CD4-positive, alpha-beta T cell (primary cell): ENCODE results near the gene GPR63. TPM values are rescaled to one million over a fixed set of nuclear protein-coding genes. Genes with fewer than 3 reads are reported as not detected.
"Not testable (repeated sequence)": the region's sequence is repeated elsewhere in the genome, so short reads cannot be mapped to it uniquely, and the experiment has no call there.

Experiments used
- ATAC-seq: fragments of 200-7000 bp; cut with Tn5 transposase; one replicate; pipeline ENCODE4 v1.10.0; 2022; ENCODE audit warnings: mild to moderate bottlenecking; ENCODE audit not compliant: poor library complexity
- CTCF ChIA-PET: fragments of 350-600 bp; sonication (Branson Sonifier 250); formaldehyde crosslinking; loops from one replicate; lab custom pipeline; 2021; ENCODE audit warnings: antibody characterized with exemption, inconsistent platforms; lab: Charles Lee
- POLR2A ChIA-PET: fragments of 350-600 bp; sonication (Branson Sonifier 250); formaldehyde crosslinking; loops from one replicate; lab custom pipeline; 2021; ENCODE audit warnings: antibody characterized with exemption, inconsistent platforms; lab: Charles Lee
- DNase-seq, 14 experiments: peaks; one replicate each; pipeline ENCODE4 v3.0.0-alpha.2; 2013 to 2020; ENCODE audit warnings: mixed read lengths in 2 of 14
- H3K27ac ChIP-seq, 2 donors: one replicate each; pipeline versions ENCODE4 v1.5.1 to v1.7.0; 2013; ENCODE audit warnings: low read length in 2 of 2, low read depth in 1 of 2, mild to moderate bottlenecking in 1 of 2
- H3K27me3 ChIP-seq, 2 experiments: 1 replicate in 1 of 2; 2 replicates in 1 of 2; pipeline versions ENCODE4 v1.6.1 to v1.7.0; 2013; ENCODE audit warnings: low read length in 2 of 2, control low read depth in 1 of 2, mild to moderate bottlenecking in 1 of 2, moderate library complexity in 1 of 2; ENCODE audit not compliant: insufficient read depth in 2 of 2, control insufficient read depth in 1 of 2
- H3K36me3 ChIP-seq: one replicate; pipeline ENCODE4 v1.6.1; 2013; ENCODE audit warnings: low read length, control low read depth; ENCODE audit not compliant: insufficient read depth
- H3K4me1 ChIP-seq: one replicate; pipeline ENCODE4 v1.6.1; 2013; ENCODE audit warnings: low read length, control low read depth; ENCODE audit not compliant: insufficient read depth
- H3K4me3 ChIP-seq: one replicate; pipeline ENCODE4 v1.5.1; 2013; ENCODE audit warnings: mild to moderate bottlenecking, low read length, moderate library complexity
- H3K9me3 ChIP-seq, 2 experiments: 1 replicate in 1 of 2; 2 replicates in 1 of 2; pipeline versions ENCODE4 v1.6.1 to v1.7.0; 2013; ENCODE audit warnings: low read length in 2 of 2, mild to moderate bottlenecking in 2 of 2, control low read depth in 1 of 2, moderate library complexity in 1 of 2; ENCODE audit not compliant: control insufficient read depth in 1 of 2, insufficient read depth in 1 of 2
- H3K27ac Mint-ChIP-seq: one replicate; pipeline ENCODE4 v1.8.0; 2020; ENCODE audit warnings: mixed read lengths
- H3K27me3 Mint-ChIP-seq: one replicate; pipeline ENCODE4 v1.8.0; 2021; ENCODE audit warnings: mixed read lengths
- H3K36me3 Mint-ChIP-seq: one replicate; pipeline ENCODE4 v1.8.0; 2021; ENCODE audit warnings: low read depth, mixed read lengths
- H3K4me1 Mint-ChIP-seq: one replicate; pipeline ENCODE4 v1.8.0; 2021; ENCODE audit warnings: low read depth, mixed read lengths
- H3K4me3 Mint-ChIP-seq: one replicate; pipeline ENCODE4 v1.8.0; 2020; ENCODE audit warnings: mild to moderate bottlenecking, mixed read lengths
- H3K9me3 Mint-ChIP-seq: one replicate; pipeline ENCODE4 v1.8.0; 2020; ENCODE audit warnings: mixed read lengths
- CTCF ChIP-seq: fragments of 200-600 bp; IDR thresholded peaks from one replicate; pipeline ENCODE4 v1.8.0; 2022; ENCODE audit warnings: antibody characterized with exemption, mild to moderate bottlenecking
- intact Hi-C, 2 experiments: fragments of 100-400 bp; cut with DNase I in 1 of 2; cut with micrococcal nuclease in 1 of 2; formaldehyde crosslinking; loops; one replicate each; pipeline versions ENCODE4 v1.15.1 to v1.9.0; 2023 to 2025; cut with DNase I, micrococcal nuclease
- polyA plus RNA-seq, 2 donors: library from polyadenylated mRNA; unstranded; fragments of 120-200 nt; gene quantifications; one replicate each; pipeline ENCODE4 v1.2.1, GENCODE V29; 2013
- total RNA-seq, 174 experiments: library from RNA in 2 of 174; stranded (reverse) in 2 of 174; gene quantifications; one replicate each; pipeline ENCODE4 v1.2.3 and lab custom pipeline; 2021 to 2026

GPR63 gene, protein sequence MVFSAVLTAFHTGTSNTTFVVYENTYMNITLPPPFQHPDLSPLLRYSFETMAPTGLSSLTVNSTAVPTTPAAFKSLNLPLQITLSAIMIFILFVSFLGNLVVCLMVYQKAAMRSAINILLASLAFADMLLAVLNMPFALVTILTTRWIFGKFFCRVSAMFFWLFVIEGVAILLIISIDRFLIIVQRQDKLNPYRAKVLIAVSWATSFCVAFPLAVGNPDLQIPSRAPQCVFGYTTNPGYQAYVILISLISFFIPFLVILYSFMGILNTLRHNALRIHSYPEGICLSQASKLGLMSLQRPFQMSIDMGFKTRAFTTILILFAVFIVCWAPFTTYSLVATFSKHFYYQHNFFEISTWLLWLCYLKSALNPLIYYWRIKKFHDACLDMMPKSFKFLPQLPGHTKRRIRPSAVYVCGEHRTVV
- under 1 TPM; 0.20 to 0.25 TPM for total RNA-seq
- 0.88 TPM for polyA plus RNA-seq (2013, experiment 1 of 2)
- 0.63 TPM for polyA plus RNA-seq (2013, experiment 2 of 2)
- 0.45 to 13.7 (median 2.1) reads per million in 172 experiments for total RNA-seq (lab: John Stamatoyannopoulos, UW)

- DNase-seq (peak; percentile 27 to 82 (median 52)), ATAC-seq (peak; percentile 87)
- H3K36me3 Mint-ChIP-seq: no peaks in the 10 kb centered on the region
- Histone ChIP-seq H3K27ac (no peak within 1 kb of the TSS), H3K4me1 (peaks cover 19% of the 10 kb centered on the region), H3K9me3 (no peaks in the 10 kb centered on the region), H3K27me3 (peaks cover 0 to 22% of the 10 kb centered on the region in 2 experiments), H3K4me3 (peak within 1 kb of the TSS; percentile 72), H3K36me3 (no peaks in the 10 kb centered on the region)
- H3K9me3 Mint-ChIP-seq: no peaks in the 10 kb centered on the region
- ChIA-PET POLR2A (interaction anchor here (1.0 to 1.6 kb wide), 4 partner anchors 61 to 315 kb away, joined by 3 to 10 read pairs (median 4); partner anchors contain the start of genes KLHL32, NDUFAF4 and UFL1), CTCF (interaction anchor here (0.7 kb wide), 1 partner anchor 12 kb away, joined by 3 read pairs; no protein-coding TSS in a partner anchor)
- H3K27ac Mint-ChIP-seq: no peak within 1 kb of the TSS
- TF ChIP-seq CTCF: no peak
- peaks cover 24% of the 10 kb centered on the region for H3K4me1 Mint-ChIP-seq
- peaks cover 50% of the 10 kb centered on the region for H3K27me3 Mint-ChIP-seq
- intact Hi-C loops: loop anchor here (2.0 to 10.0 kb wide), 4 partner anchors 61 to 313 kb away; partner anchors contain the start of genes KLHL32 (in 2 of the 2) and UFL1 (in 1 of the 2)
- peak within 1 kb of the TSS; percentile 92 for H3K4me3 Mint-ChIP-seq
Measured at GRCh38 chr6:96837081-96837971, at the start of gene GPR63. GPR63 (minus strand) TSS chr6:96837477; CDS start chr6:96799731, 37,746 bp downstream.

DNA sequence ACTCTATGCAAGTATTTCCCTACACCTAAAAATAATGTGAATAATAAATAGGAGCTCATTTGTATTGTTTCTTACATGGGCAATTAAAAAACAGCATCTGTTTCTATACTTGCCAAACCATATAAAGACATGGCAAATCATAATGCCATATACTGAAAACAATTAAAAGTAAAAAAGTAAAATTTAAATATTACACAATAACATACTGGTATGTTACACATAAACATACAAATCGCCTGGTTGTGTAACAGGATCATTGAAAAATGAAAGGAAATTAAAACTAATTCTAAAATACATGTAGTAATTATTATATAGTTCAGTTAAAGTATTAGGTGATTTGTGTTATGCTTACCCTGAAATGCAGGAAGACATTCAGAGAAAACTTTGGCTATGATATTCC, 49.2 kb upstream of the GPR63 start:
- Histone ChIP-seq H3K27ac (no peak overlapping the region), H3K4me1 (peaks cover 7% of the 10 kb centered on the region), H3K36me3 (peaks cover 13% of the 10 kb centered on the region), H3K27me3 (no peaks in the 10 kb centered on the region), H3K9me3 (no peaks in the 10 kb centered on the region), H3K4me3 (no peak overlapping the region)
- intact Hi-C loops: no loop called here
- ChIA-PET POLR2A (no interaction called here), CTCF (no interaction called here)
- H3K9me3 Mint-ChIP-seq: no peaks in the 10 kb centered on the region
- H3K27ac Mint-ChIP-seq: no peak overlapping the region
- peaks cover 5% of the 10 kb centered on the region for H3K4me1 Mint-ChIP-seq
- no peaks in the 10 kb centered on the region for H3K27me3 Mint-ChIP-seq
- DNase-seq: no peak
- ATAC-seq: no peak
- TF ChIP-seq CTCF: no peak
- no peak overlapping the region for H3K4me3 Mint-ChIP-seq
- H3K36me3 Mint-ChIP-seq: peaks cover 5% of the 10 kb centered on the region

DNA sequence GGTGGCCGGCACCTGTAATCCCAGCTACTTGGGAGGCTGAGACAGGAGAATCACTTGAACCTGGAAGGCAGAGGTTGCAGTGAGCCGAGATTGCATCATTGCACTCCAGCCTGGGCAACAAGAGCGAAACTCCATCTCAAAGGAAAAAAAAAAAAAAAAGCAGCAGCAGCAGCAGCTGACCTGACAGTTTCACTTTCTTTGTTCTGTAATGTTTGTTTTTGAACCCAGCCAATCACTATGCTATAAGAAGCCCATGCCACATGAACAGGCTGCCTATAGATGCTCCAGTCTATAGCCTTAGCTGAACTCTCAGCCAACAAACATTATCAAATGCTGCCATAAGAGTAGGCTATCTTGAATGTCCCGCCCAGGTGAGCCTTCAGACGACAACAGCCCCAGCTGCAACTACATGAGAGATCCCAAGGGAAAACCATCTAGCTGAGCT, 47.9 kb upstream of the GPR63 start:
- peak; percentile 86 for ATAC-seq

More for the DNA sequence above, 47.9 kb upstream of the GPR63 start:
- H3K4me3 ChIP-seq, H3K36me3 Mint-ChIP-seq, intact Hi-C loops, H3K36me3 ChIP-seq, H3K4me1 Mint-ChIP-seq, H3K9me3 ChIP-seq, H3K27ac Mint-ChIP-seq, H3K27me3 Mint-ChIP-seq, H3K9me3 Mint-ChIP-seq, H3K27ac ChIP-seq, H3K27me3 ChIP-seq, CTCF ChIA-PET, H3K4me1 ChIP-seq: not testable (repeated sequence)
- DNase-seq: peak in 3 of 14 experiments; percentile 46 to 64 (median 52)
- peak overlapping the region; percentile 6 for H3K4me3 Mint-ChIP-seq
- POLR2A ChIA-PET: interaction anchor here (1.7 kb wide), 1 partner anchor 39 kb away, joined by 5 read pairs; the partner anchor contains the start of gene KLHL32
